Choroid plexus epithelial cell (primary cell): ENCODE measurements around the gene OR2C3.

Source experiments
- DNase-seq: peaks from one replicate; pipeline ENCODE4 v3.0.0-alpha.2; 2010; ENCODE audit warnings: low read depth
- H3K4me3 ChIP-seq: 2 replicates; pipeline ENCODE4 v1.5.1; 2011; ENCODE audit warnings: low read depth, mild to moderate bottlenecking, control low read depth, low read length, moderate library complexity
- CTCF ChIP-seq: conservative IDR thresholded peaks from 2 replicates; pipeline ENCODE4 v1.5.1; 2011; ENCODE audit warnings: low read depth, mild to moderate bottlenecking, control low read depth, inconsistent platforms, low read length, moderate library complexity

Gene OR2C3

DNA sequence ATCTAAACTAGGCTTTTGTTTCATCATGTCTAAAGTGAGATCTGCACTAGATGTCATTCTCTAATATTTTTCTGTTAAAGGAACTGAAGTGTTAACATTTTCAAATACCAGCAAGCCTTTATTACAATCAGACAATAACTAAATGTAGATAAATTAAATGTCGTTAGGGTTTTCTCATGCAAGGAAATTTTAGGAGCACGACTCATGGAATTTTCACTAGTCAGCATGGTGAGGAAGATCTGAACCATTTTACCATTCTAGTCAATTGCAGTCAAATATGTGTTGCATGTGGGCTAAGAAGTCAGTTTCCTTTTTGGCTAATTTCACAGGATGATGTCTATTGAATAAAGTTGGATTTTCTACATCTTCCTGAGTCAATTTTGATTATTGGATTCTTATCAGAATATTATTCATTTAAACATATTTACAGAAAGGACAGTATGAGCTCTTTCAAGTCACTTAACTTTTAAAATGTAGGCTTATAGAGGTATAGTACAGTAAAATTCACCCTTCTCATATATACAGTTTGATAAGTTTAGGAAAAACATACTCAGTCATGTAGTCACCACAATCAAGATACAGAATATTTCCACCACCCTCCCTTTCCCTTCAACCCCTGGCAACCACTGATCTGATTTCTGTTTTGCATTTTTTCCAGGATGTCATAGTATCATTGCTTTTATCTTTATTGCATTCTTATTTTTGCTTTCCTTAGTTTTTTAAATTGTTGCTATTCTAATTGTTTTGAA is 21.9 kb upstream of the OR2C3 start:
- no peak overlapping the region for H3K4me3 ChIP-seq
- DNase-seq: no peak
- TF ChIP-seq CTCF: no peak

GRCh38 chr1:247552231-247552630 is 16.0 kb upstream of the OR2C3 start:
- no peak overlapping the region for H3K4me3 ChIP-seq
- TF ChIP-seq CTCF: no peak
- DNase-seq: no peak

DNA sequence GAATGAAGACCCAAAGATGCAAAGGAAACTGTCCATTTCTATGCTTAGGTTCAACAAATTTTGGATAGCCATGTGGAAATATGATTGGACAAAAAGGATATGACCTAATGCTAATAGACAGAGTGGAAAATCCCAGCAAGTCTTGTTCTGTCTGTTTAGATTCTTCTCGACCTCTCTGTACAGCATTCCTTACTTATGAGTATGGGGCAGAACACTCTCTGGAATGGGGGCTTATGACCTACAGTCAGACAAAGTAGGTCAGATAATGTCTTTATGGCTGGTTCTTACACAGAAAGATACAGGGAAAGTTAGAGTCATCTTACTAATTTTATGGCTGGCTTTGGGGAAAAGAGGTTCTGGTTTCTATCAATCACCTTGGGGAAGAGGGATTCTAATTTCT is 15.5 kb upstream of the OR2C3 start:
- no peak for TF ChIP-seq CTCF
- DNase-seq: peak; percentile 5
- H3K4me3 ChIP-seq: no peak overlapping the region

DNA sequence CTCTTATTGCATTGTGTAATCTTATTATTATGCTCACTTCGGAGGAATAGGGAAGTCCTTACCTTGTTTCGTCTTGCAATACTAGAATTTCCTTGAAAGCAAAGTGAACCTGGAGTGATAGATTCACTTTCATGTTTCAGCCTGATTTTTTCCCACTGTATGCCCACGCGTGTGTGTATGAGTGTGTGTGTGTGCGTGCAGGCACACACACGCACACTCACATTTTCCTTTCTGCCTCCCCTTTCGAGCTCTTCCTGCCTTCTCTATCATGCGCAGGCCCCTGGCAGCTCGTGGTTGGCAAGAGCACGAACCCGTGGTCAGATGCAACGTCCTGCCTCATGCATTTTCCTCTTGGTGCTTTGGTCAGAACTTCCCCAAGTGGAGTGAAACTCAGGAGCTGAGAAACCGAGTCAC is 12.5 kb upstream of the OR2C3 start, which contains the start of gene GCSAML:
Gene GCSAML, plus strand, starts transcription at position 366 of the 414 bp plus-strand sequence. CDS start 58 bp downstream, outside the sequence.
- H3K4me3 ChIP-seq: no peak within 1 kb of the TSS
- DNase-seq: no peak
- no peak for TF ChIP-seq CTCF

DNA sequence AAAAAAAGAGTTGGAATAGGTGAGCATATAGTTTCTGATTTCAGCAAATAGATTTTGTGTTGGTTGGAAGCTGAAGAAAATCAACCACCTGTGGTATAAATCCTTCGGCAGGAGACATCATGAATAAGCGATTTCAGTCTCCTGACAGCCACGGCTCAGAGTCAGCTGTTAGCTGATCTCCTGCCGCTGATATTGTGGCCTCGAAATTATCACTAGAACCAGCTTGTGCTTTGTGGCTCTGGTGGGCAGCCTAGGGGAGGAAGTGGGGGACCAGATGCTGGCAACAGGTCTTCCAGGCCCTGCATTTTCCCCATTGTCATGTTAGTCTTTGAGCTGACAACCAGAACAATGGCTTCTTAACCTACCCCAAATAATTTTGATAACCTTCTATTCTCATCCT is 11.9 kb upstream of the OR2C3 start:
- DNase-seq: no peak

GRCh38 chr1:247542811-247543210 is 6.6 kb upstream of the OR2C3 start:
- TF ChIP-seq CTCF: no peak
- no peak overlapping the region for H3K4me3 ChIP-seq
- DNase-seq: no peak

More for the DNA sequence above, 11.9 kb upstream of the OR2C3 start:
- H3K4me3 ChIP-seq: no peak overlapping the region
- TF ChIP-seq CTCF: no peak

DNA sequence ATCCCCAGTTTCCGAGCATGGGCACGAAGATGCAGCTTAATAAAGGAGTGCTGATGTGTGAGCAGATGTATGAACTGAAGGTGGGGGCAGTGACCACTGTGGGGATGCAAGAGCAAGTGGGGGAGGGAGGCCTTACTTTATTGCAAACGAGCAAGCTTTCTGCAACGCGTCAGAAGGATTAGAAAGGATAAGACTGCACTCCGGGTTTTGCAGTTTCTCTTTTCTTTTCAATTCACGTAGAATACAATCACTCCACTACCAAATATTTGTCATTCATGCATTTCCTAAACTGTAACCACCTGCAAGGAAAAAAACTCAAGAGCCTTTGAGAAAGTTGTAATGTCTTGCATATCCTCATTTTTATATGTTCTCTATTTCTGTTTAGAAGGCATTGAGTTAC is 4.3 kb upstream of the OR2C3 start:
- TF ChIP-seq CTCF: no peak
- no peak for DNase-seq
- no peak overlapping the region for H3K4me3 ChIP-seq
